ENCODE data around the gene KLHL15.
A peak's percentile ranks its signal among the peaks of the same experiment; 100 is the strongest.
"Not testable (repeated sequence)": the region's sequence is repeated elsewhere in the genome, so short reads cannot be mapped to it uniquely, and the experiment has no call there.

Gene KLHL15

DNA sequence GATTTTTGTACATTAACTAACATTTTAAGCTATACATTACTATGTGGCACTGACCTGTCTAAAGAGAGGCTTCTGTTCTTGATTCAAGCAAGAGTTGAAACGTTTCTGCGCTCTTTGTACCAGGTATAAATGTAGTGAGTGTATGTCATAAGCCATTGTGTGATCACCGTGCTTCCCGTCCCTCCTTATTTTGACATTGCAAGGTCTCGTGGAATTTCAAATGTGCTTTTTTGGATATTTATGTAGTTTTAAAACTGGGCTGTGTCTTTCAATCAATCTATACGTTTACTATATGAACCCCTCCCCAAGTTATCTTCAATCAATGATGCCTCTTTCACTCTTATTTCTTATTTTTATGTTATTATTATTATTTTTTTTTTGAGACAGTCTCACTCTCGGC is at the start of gene KLHL15:
KLHL15 (minus strand) TSS at position 101 of the 400 bp plus-strand sequence. CDS start 20,493 bp downstream, outside the sequence.
- no peak for DNase-seq

DNA sequence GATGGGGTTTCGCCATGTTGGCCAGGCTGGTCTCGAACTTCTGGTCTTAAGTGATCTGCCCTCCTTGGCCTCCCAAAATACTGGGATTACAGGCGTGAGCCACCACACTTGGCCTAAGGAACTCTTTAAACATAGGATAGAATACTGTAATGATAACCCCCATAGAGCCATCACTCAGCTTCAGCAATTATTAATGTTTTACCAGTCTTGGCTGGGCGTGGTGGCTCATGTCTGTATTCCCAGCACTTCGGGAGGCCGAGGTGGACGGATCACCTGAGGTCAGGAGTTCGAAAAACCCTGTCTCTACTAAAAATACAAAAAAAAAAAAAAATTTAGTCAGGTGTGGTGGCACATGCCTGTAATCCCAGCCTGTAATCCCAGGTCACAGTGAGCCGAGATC is 42.9 kb upstream of the KLHL15 start:
- DNase-seq, result no peak

DNA sequence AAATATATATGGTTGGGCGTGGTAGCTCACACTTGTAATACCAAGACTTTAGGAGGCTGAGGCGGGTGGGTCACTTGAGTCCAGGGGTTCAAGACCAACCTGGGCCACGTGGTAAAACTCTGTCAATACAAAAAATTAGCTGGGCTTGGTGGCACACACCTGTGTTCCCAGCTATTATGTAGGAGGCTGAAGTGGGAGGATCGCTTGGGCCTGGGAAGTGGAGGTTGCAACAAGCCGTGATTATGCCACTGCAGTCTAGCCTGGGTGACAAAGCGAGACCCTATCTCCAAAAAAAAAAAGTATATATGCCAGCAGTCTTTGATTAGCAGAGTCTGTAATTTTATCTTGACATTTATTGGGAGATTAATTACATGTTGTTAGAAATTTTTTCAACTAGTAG is 36.5 kb upstream of the KLHL15 start:
- DNase-seq, result no peak

DNA sequence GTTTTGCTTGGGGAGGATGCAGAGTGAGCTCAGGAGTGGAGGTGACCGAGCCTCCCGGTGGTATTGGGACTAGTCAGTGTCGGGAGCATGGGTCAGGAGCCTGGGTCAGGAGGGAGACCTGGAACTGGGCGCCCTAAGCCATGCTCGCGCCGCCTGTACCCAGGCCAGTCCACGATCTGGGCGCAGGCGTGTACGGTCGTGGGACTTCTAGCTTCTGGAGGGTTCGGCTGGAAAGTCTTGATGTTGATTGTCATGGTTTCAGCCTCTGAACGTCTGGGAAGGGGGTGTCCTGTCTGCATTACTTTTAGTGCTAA is 28.0 kb upstream of the KLHL15 start:
- no peak for DNase-seq

DNA sequence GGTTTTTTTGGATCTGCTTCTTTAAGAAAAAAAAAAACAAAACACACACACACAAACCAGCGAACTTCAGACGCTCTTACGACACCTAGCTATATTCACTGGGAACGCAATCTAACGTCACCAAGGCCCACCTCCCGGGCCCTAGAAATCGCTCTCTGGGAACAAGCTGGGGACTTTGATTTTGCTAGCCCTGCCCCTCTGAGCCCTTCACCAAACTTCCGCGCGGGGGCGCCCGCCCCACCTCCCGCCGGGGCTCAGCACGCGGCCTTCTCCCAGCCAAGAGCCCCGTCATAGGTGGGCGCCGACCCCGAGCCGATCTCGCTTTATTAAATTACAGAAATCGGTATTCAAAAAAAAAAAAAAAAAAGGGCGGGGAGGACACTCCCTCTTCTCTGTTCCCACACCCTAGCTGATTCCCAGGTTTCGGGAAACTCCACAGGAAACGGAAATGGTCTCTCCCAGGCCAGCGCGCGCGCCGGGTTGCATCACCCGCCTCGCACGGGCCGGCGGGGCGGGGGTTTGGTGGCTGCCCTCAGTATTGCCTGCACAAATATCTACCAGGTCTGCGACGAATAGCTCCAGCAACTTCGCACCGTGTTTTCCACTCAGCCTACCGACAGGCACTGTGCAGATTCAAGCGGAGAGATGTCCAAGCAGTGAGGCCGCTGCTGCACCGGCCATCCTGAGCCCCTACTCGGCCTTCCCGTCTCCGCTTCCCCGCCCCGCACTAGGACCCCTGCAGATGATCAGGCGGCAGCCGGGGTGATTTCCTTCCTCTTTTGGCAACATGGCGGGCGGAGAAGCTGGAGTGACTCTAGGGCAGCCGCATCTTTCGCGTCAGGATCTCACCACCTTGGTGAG is 27.4 kb upstream of the KLHL15 start, which contains the start of gene EIF2S3:
EIF2S3 (plus strand) TSS at position 775 of the 861 bp plus-strand sequence; CDS start at position 788, 13 bp downstream.
- DNase-seq, result peak; percentile 94

- not testable (repeated sequence) for DNase-seq
These were observed 23.7 kb upstream of the KLHL15 start for GRCh38 chrX:24050522-24051318.

GRCh38 chrX:24049643-24050042 is 22.7 kb upstream of the KLHL15 start:
- DNase-seq, result not testable (repeated sequence)

DNA sequence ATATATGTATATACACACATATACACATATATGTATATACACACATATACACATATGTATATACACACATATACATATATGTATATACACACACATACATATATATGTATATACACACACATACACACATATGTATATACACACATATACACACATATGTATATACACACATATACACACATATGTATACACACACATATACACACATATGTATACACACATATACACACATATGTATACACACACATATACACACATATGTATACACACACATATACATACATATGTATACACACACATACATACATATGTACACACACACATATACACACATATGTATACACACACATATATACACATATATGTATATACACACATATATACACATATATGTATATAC is 19.1 kb upstream of the KLHL15 start:
- not testable (repeated sequence) for DNase-seq

DNA sequence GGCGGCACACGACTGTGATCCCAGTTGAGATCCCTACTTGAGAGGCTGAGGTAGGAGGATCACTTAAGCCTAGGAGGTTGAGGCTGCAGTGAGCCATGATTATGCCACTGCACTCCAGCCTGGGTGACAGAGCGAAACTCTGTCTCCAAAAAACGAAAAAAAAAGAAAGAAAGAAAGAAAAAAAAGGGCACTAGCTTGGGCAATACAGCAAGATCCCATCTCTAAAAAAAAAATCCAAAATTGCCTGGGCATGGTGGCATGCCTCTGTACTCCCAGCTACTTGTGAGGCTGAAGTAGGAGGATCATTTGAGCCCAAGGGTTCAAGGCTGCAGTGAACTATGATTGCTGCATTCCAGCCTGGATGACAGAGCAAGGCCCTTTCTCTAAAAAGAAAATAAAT is 10.7 kb upstream of the KLHL15 start:
- DNase-seq, result no peak

DNA sequence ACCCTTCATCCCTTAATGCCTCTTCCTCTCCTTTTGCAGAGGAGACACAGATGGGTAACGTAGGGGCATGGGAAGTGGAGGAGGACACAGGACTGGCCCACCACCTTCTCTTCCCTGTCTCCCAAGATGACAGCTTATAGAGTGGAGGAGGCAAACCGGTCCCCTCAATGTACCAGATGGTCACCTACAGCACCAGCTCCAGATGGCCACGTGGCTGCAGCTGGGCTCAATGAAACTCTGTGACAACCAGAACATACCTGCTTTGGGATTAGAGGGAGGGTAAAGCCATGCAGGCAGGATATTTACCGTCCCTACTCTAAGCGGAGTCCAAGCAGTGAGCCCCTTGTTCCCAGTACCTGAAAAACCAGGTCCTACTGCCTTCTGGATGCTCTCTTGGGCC is 7.5 kb upstream of the KLHL15 start:
- DNase-seq, result no peak

DNA sequence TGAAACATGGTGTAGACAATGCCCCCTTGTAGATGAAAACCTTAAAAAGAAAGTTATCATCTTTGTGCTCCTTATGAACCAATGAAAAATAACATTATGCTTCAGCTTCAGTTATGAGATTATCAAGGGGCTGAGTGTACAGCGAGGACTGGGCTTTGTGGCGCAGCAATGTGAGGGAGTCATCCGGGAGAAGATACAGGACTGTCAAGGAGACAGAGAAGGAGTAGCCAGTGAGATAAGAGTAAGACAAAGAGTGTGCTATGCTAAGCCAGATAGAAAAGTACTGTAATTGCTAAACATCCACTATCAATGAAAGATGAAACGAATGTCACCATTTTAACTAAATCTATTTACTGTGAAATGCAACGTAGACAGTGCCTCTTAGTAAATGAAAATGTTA is 3.6 kb upstream of the KLHL15 start:
- DNase-seq, result no peak

- DNase-seq, result no peak
These were observed 999 bp upstream of the KLHL15 start for GRCh38 chrX:24027985-24028384.

GRCh38 chrX:24026432-24026831 is 554 bp downstream of the KLHL15 start:
- DNase-seq, result no peak

GRCh38 chrX:24025741-24026403 is 1.1 kb downstream of the KLHL15 start:
- peak; percentile 28 for DNase-seq

DNA sequence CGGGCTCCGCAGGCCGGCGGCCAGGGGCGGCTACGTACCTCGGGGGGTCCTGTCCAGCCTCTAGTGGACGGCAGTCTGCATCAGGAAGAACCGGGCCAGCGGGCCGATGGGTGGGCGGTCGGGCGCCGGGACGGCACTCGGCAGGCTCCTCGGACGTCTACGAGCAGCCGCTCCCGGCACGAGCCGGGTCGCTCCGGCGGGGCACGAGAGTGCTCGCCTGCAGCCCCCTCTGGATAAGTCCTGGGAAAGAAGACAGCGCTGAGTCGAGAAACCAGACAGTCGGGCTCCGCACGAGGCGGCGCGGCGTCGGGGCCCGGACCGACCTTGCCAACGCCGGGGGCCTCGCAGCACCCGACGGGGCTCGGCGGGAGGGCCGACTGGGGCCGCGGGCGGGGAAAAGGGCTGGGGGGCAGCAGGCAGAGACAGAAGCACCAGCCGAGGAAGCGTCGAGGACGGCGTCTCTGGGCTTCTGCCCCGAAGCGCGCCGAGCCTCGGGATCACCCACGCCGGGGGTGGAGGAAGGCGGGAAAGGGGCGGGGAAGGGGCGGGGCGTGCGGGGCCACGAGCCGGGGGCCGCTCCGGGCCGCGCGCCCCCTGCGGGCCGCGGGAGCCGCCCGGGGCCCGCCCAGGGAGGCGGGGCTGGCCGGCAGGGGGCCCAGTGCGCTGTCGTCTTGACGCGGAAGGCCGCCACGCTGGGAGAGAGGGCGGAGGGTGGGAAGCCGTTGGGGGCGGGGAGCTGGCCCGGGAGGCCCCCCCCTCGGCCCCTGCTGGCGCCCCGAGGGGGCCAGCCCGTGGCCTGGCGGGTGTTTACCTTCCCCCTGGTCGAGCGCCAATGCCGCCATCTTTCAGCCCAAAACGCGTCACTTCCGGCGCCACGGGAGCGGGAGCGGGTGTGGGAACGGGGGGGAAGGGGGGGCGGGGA is 1.9 kb downstream of the KLHL15 start:
- peak; percentile 89 for DNase-seq

DNA sequence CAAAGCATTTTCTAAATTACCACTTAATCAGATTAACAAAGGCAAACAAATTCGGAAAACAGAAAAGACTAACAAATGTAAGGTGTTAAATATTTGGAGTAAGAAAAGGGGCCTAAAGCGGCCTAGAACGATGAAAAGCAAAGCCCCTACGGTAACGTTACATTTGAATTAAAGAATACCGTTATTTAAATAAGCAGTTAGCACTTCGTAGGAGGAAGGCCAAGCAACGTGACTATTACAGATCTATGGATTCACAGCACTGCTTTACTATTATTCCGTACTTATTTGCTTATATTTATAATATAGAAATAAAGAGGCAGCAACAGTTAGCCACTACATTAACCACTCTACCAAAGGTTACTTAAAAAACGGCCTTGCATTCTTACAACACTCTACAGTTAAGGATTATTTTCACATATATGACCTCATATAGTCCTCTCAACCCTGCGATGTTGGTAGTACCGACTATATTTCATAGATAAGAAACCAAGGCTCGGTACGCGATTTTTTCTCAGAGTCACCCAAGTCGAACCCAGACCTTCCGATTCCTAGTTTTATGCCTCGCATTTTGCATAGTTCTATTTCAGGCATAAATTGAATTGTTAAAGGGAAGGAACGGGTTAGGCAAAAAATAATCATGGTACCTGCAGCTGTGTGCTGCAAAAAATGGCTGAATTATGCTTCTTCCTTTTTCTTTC is 2.9 kb downstream of the KLHL15 start:
- DNase-seq, result peak; percentile 5

DNA sequence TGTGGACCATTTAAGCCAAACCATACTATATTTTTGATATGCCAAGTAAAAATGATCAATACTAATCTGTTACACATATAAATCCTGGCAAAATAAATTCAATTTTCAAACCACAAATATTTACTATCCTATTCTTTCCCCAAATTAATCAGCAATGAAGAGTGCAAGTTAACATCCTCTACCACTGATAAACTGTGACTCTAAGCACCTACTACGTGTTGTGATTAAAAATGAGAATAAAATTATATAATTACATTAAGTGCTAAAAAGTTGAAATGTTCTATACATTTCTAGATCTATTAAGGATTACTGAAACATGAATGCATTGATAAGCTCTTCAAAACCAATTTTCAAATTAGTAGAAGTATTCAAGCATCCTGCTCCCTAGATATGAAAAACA is 3.4 kb downstream of the KLHL15 start:
- DNase-seq, result no peak

DNA sequence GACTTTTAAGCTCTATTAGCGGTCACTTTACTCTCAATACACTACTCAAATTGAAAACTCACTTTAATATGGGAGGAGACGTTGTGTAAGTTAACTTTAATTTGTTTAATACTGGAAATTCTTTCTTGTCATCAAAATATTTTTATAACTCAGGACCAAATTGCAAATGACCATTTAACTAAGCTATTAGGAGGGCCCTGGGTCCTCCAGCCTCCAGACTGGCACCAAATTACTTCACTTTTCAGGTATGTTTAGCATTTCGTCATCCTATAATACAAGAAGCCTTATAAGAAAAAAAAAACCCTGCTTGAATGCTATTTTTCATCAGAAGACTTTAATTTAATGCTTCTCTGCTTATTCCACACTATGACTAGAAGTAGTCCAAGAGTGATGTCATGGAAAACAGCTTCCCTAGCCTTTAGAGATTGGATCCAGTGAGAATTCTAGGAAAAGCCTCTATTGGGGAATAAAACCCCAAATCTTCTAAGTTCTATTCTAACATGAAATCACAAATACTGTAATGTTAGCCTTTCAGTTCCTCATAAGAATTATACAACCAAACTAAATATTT is 6.6 kb downstream of the KLHL15 start:
- no peak for DNase-seq

DNA sequence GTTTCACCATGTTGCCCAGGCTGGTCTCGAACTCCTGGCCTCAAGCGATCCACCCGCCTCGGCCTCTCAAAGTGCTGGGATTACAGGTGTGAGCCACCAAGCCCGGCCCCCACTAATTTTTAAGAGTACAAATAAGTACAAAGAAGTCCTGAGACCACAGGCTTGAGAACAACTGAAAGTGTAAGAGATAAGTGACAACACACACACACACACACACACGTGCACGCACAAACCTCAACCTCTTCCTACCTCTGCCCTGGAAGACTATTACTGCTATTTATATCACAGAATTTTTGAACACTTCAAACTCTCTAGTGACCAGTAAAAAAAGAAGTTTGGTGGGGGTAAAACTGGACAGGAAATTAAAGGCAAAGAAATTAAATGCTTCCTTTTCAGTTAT is 7.5 kb downstream of the KLHL15 start:
- DNase-seq, result no peak

DNA sequence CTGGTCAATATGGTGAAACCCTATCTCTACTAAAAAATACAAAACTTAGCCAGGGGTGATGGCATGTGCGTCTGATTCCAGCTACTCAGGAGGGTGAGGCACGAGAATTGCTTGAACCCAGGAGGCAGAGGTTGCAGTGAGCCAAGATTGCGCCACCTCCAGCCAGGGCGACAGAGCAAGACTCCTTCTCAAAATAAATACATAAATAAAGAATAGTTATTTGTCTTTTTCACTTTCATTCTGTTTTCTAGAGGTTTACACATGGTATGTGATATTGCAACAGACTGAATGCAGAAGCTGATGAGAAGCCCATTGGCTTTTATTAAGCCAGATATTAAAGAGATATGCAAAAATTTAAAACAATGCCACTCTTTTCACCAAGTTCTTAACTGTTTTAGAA is 8.2 kb downstream of the KLHL15 start:
- no peak for DNase-seq

DNA sequence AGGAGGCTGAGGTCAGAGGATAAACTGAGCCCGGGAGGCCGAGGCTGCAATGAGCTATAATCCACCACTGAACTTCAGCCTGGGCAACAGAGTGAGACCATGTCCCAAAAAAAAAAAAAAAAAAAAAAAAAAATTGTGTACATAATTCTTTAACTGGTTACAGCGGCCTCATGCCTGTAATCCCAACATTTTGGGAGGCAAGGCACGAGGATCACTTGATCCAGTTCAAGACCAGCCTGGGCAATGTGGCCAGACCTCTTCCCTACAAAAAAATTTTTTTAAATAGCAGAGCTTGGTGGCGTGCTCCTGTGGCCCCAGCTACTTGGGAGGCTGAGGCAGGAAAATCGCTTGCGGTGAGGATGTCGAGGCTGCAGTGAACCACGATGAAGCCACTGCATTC is 9.3 kb downstream of the KLHL15 start:
- no peak for DNase-seq

Measured in activated CD4-positive, alpha-beta T cell treated with anti-CD3 and anti-CD28 coated beads, Interleukin-2, Interleukin-6, amounts not matched to agents 100 ng/mL and 50 ng/mL, durations not matched to agents 16 hours and 8 hours (primary cell).